Tibial artery (tissue), 4 donors: ENCODE results near the gene S1PR5.

Experiments
- DNase-seq, 2 donors: peaks; one replicate each; pipeline ENCODE4 v3.0.0-alpha.2; 2019
- H3K27ac ChIP-seq, 2 donors: fragments of 200-600 bp; sonication (generic) in 1 of 2; 1 replicate in 1 of 2; 2 replicates in 1 of 2; pipeline ENCODE4 v1.5.1; 2018 to 2019; ENCODE audit warnings: mild to moderate bottlenecking in 1 of 2
- H3K27me3 ChIP-seq, 2 donors: fragments of 200-600 bp; sonication (generic) in 1 of 2; one replicate each; pipeline versions ENCODE4 v1.5.1 to v1.6.0; 2016 to 2019
- H3K36me3 ChIP-seq, 3 donors: fragments of 200-600 bp; sonication (generic) in 2 of 3; one replicate each; pipeline ENCODE4 v1.5.1; 2016 to 2019; ENCODE audit warnings: mild to moderate bottlenecking in 2 of 3
- H3K4me1 ChIP-seq, 4 donors: fragments of 200-600 bp; sonication (generic) in 2 of 4; 1 replicate in 3 of 4; 2 replicates in 1 of 4; pipeline ENCODE4 v1.5.1; 2016 to 2019
- H3K4me3 ChIP-seq, 2 donors: fragments of 200-600 bp; sonication (generic) in 1 of 2; 1 replicate in 1 of 2; 2 replicates in 1 of 2; pipeline ENCODE4 v1.5.1; 2018 to 2019; ENCODE audit warnings: mild to moderate bottlenecking in 2 of 2
- H3K9me3 ChIP-seq, 3 donors: fragments of 200-600 bp; sonication (generic) in 1 of 3; one replicate each; pipeline ENCODE4 v1.5.1; 2016 to 2019
- CTCF ChIP-seq, 2 experiments: fragments of 200-600 bp in 1 of 2; fragments of 450-650 bp in 1 of 2; IDR thresholded peaks; one replicate each; pipeline ENCODE4 v1.5.1; 2017 to 2019; ENCODE audit warnings: antibody characterized with exemption in 2 of 2, mild to moderate bottlenecking in 1 of 2, moderate library complexity in 1 of 2
- intact Hi-C: fragments of 100-400 bp; cut with DNase I; formaldehyde crosslinking; loops from one replicate; pipeline ENCODE4 v1.15.0; 2023; ENCODE audit warnings: low total_unique reads

The S1PR5 gene

GRCh38 chr19:10517361-10517759 is at the start of gene S1PR5:
Gene S1PR5 (minus strand): TSS chr19:10517447. CDS start chr19:10515011, 2,436 bp downstream.
- no peak within 1 kb of the TSS for H3K27ac ChIP-seq
- no peaks in the 10 kb centered on the region for H3K36me3 ChIP-seq
- peaks cover 0 to 47% of the 10 kb centered on the region in 2 donors for H3K27me3 ChIP-seq
- no peaks in the 10 kb centered on the region for H3K9me3 ChIP-seq
- TF ChIP-seq CTCF (IDR thresholded peaks at IDR 0.05) = no peak
- intact Hi-C loops = no loop called here
- H3K4me3 ChIP-seq = peak within 1 kb of the TSS; percentile 35 to 42
- peaks cover 0 to 26% (median 15%) of the 10 kb centered on the region in 4 donors for H3K4me1 ChIP-seq
- no peak for DNase-seq

- no peaks in the 10 kb centered on the region for H3K9me3 ChIP-seq
- peaks cover 0 to 42% (median 32%) of the 10 kb centered on the region in 4 donors for H3K4me1 ChIP-seq
- no peak for DNase-seq
- H3K27ac ChIP-seq = peak overlapping the region; percentile 91 to 92
- TF ChIP-seq CTCF (IDR thresholded peaks at IDR 0.05) = no peak
- intact Hi-C loops = loop anchor here (5.0 to 10.0 kb wide), 2 partner anchors 65 to 162 kb away; partner anchors contain the start of genes CDC37 and KEAP1
- peak overlapping the region; percentile 91 to 94 for H3K4me3 ChIP-seq
- no peaks in the 10 kb centered on the region for H3K27me3 ChIP-seq
- peaks cover 0 to 12% (median 0%) of the 10 kb centered on the region in 3 donors for H3K36me3 ChIP-seq
These were observed 49.6 kb upstream of the S1PR5 start for GRCh38 chr19:10566658-10567410.

- no peaks in the 10 kb centered on the region for H3K27me3 ChIP-seq
- peak overlapping the region; percentile 91 to 94 for H3K4me3 ChIP-seq
- peaks cover 0 to 42% (median 32%) of the 10 kb centered on the region in 4 donors for H3K4me1 ChIP-seq
- TF ChIP-seq CTCF (IDR thresholded peaks at IDR 0.05) = no peak
- peaks cover 0 to 16% (median 1%) of the 10 kb centered on the region in 3 donors for H3K36me3 ChIP-seq
- no peak for DNase-seq
- peak overlapping the region; percentile 91 to 92 for H3K27ac ChIP-seq
- H3K9me3 ChIP-seq = no peaks in the 10 kb centered on the region
- intact Hi-C loops = loop anchor here (5.0 to 10.0 kb wide), 2 partner anchors 64 to 162 kb away; partner anchors contain the start of genes CDC37 and KEAP1
These were observed 49.1 kb upstream of the S1PR5 start for GRCh38 chr19:10566408-10566657.

GRCh38 chr19:10565567-10566407 is 48.5 kb upstream of the S1PR5 start, which contains the start of gene KRI1:
Gene KRI1 (minus strand): TSS chr19:10566010. CDS start chr19:10565999, 11 bp downstream.
- DNase-seq = peak; percentile 98 to 99
- TF ChIP-seq CTCF (IDR thresholded peaks at IDR 0.05) = peak; percentile 13 to 53
- intact Hi-C loops = loop anchor here (5.0 to 10.0 kb wide), 2 partner anchors 63 to 161 kb away; partner anchors contain the start of genes CDC37 and KEAP1
- H3K4me1 ChIP-seq = peaks cover 0 to 42% (median 32%) of the 10 kb centered on the region in 4 donors
- H3K36me3 ChIP-seq = peaks cover 5 to 22% (median 6%) of the 10 kb centered on the region in 3 donors
- no peaks in the 10 kb centered on the region for H3K27me3 ChIP-seq
- peak within 1 kb of the TSS; percentile 91 to 92 for H3K27ac ChIP-seq
- H3K4me3 ChIP-seq = peak within 1 kb of the TSS; percentile 91 to 94
- H3K9me3 ChIP-seq = no peaks in the 10 kb centered on the region

- Histone ChIP-seq H3K4me1 (peaks cover 0 to 42% (median 32%) of the 10 kb centered on the region in 4 donors), H3K27ac (peak overlapping the region; percentile 91 to 92), H3K4me3 (peak overlapping the region; percentile 91 to 94), H3K36me3 (peaks cover 9 to 29% (median 13%) of the 10 kb centered on the region in 3 donors), H3K27me3 (no peaks in the 10 kb centered on the region), H3K9me3 (no peaks in the 10 kb centered on the region)
- DNase-seq = peak; percentile 45 to 76
- TF ChIP-seq CTCF (IDR thresholded peaks at IDR 0.05) = peak in 1 of 2 experiments; percentile 8
- intact Hi-C loops = loop anchor here (5.0 to 10.0 kb wide), 2 partner anchors 63 to 160 kb away; partner anchors contain the start of genes CDC37 and KEAP1
These were observed 47.9 kb upstream of the S1PR5 start for GRCh38 chr19:10565028-10565566.
